Inflammatory macrophage treated with lipopolysaccharide for 4 hours (primary cell): ENCODE results near the gene IQSEC1.

Source experiments
- DNase-seq: peaks from one replicate; pipeline ENCODE4 v3.0.0-alpha.2; 2020

The IQSEC1 gene

GRCh38 chr3:12929801-12930200 is 143.4 kb downstream of the IQSEC1 start:
- no peak for DNase-seq

- DNase-seq = no peak
Measured at GRCh38 chr3:12926660-12927059, 146.6 kb downstream of the IQSEC1 start.

DNA sequence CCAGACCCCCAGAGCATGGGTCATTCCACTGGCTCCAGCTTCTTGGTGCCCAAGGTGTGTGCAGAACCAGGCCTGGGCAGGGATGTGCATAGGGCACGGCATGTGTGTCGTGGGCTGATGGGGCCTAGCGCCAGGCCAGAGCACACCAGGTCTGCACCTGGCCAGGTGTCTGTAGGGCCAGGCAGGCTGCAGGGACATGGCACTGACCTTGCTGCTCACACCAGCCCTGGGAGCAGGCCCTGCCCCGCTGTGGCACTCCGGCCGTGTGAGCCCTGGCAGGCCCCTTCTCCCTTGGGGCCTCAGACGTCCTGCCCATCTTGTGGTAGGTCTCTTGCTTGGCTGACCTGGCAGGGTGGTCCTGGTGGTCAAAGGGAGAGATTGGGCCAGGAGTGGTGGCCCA is 147.6 kb downstream of the IQSEC1 start:
- no peak for DNase-seq

DNA sequence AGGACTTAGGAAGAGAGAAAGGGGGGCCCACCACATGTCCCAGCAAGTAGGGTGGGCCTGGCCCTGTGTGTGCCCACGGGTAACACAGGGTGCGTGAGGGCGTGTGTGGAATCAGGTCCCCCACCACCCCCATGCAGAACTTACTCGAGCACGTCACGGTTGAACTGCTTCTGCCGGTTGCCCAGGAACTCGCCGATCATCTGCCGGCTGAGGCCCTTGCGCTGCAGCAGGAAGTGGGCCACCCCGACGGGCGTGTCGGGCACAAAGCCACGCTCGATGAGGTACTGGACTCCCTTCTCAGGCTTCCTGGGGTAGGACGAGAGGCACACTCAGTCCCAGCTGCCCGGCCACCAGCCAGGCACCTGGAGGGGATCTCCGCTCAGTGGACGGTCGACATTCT is 148.8 kb downstream of the IQSEC1 start:
- DNase-seq = no peak

GRCh38 chr3:12922881-12923431 is 150.3 kb downstream of the IQSEC1 start:
- no peak for DNase-seq

GRCh38 chr3:12922306-12922705 is 150.9 kb downstream of the IQSEC1 start:
- DNase-seq = no peak

- DNase-seq = no peak
Measured at GRCh38 chr3:12921736-12922135, 151.5 kb downstream of the IQSEC1 start.

GRCh38 chr3:12920967-12921366 is 152.3 kb downstream of the IQSEC1 start:
- DNase-seq = no peak

DNA sequence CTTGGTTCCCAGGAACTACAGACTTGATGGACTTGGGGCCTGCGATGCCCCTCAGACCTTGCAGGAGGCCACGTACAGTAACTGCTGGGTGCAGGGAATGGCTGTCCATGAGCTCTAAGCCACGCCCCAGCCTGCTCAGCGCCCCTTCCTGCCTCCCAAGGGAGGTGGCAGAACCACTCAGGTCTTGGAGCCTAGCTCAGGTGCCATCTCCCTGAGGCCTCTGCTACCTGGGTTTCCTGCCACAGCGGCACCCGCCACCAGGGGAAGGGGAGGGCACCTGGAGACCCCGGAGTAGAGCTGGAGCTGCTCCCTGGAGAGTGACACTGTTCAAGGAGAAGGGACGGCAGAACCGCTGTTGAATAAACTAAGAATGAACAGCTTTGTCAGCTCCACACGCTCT is 154.0 kb downstream of the IQSEC1 start:
- no peak for DNase-seq

DNA sequence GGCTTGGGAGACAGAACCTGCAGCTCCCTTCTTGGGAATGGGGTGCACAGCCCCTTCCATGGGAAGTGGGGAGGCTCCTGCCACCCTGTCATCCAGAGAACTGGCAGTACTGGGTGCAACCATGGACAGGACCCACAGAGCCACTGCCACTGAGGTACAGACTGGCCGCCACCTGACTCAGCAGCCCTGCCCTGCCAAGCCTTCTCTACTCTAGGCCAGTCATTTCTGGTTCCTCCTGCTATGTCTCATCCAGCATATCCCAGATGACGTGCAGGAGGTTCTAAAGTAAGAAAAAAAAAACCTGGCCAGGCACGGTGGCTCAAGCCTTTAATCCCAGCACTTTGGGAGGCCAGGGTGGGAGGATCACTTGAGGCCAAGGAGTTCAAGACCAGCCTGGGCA is 155.0 kb downstream of the IQSEC1 start:
- DNase-seq = no peak

- no peak for DNase-seq
Measured at GRCh38 chr3:12916159-12916558, 157.1 kb downstream of the IQSEC1 start.

- DNase-seq = no peak
Measured at GRCh38 chr3:12914088-12914487, 159.1 kb downstream of the IQSEC1 start.

DNA sequence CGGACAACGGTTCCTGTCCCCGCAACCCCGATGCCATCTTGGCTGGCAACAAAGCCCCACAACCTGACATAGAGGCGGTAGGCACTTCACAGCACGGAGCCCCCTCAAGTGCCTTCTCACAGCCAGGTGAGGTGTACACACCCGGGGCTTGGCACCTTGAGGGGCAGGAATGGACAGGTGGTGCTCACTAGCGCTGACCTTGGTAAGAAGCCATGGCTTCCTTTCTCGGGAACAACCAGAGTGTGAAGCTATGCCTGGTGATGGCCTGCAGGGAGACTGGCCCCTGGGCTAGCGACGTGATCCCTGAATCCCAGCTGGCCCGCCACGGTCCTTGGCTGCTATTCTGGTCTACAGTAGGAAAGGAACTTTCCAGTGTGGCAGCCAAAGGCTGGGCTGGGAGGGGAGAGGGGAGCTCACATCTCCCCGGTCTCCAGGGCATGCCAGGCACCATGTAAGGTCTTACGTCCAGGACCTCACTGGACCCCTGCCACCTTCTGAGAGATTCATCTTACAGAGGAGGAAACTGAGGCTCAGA is 161.3 kb downstream of the IQSEC1 start:
- no peak for DNase-seq

DNA sequence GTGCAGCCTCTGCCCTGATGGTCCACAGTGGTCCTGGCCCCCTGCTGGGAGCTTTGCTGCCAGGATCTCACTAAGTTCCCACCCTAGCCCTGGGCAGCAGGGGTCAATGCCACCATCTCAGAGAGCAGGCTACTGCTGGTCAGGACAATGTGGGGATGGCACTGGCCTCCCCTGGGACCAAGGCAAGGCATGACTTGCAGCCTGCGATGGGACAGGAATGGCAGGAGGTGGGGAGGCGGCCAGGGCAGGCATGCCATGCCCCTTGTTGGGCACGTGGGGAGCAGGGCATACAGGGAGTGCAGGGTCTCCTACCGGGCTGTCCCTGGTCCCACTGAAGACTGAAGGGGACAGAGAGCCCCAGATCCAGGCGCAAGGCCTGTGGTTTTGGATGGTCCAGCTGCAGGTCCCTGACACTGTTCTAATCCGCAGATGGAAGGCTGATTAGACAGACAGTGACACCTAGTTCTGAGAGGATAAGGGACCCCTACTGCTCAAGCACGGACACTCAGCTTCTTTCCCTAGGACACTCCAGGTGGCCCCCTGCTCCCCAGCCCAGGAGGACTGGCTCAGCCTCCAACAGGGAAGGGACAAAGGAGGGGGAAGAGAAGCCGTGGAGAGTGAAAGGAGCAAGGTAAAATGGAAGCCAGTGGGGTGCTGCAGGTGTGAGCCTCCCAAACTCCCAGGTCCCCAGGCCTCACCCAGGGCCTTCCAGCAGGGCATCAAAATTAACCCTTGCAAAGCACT is 162.7 kb downstream of the IQSEC1 start:
- no peak for DNase-seq

DNA sequence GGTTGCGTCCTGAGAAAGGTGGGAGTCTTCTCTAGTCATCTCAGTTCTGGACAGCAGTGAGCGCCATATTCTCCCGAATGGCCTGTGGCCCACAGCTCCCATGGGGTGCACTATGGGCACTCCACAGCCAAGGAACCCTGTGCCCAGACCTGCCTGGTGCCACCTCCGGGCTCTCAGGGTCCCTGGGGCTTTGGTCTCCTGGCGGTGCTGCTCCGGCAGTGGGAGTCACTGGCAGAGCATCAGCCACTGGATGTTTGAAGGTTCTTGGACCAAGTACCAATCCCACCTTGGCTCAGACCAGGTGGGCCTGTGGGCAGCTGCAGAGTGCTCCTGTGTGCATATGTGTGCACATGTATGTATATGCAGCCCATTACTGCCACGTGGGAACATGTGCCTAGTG is 163.5 kb downstream of the IQSEC1 start:
- no peak for DNase-seq

GRCh38 chr3:12908859-12909258 is 164.4 kb downstream of the IQSEC1 start:
- DNase-seq = no peak

DNA sequence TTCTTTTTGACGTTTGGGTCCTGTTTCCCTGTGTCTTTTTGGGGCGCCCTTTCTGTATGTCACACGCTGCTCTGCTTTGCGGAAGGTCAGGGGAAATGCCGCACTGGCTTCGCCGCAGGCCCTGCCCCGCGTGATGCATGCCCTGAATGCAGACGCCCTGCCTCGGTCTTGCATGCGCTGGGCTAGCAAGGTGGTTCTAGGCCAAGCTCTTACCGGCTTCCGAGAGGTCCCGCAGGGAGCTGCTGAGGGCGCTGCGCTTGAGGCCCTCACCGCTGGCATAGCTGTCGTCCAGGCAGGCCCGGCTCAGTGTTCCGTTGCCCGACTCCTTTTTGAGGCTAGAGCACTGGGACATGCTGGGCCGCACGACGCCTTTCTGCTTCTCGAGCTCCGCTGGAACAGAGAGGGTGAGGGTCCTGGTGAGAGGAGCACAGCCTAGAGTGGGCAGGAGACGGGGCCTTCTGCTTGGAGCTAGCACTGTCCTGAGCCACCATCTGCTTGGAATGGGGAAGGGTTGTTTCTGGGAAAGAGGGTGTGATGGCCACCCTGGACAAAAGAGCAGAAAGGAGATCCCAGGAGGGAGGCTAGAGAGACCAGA is 165.0 kb downstream of the IQSEC1 start:
- no peak for DNase-seq

GRCh38 chr3:12907729-12908128 is 165.5 kb downstream of the IQSEC1 start:
- no peak for DNase-seq

- no peak for DNase-seq
Measured at GRCh38 chr3:12907296-12907695, 165.9 kb downstream of the IQSEC1 start.

DNA sequence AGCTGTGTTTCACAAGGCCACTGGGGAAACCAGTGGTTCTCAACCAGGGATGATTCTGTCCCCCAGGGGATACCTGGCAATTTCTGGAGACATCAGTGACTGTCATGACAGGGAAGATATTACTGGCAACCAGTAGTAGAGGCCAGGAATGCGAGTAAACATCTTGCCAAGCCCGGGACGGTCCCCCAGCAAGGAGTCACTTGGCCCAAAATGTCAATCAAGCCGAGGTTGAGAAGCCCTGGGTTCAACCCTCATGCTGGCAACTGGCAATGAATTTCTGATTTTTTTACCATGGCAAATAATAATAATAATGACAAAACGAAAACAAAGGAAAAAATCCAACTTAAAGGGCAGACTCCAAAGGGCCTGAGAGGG is 166.3 kb downstream of the IQSEC1 start:
- DNase-seq = no peak

- DNase-seq = no peak
Measured at GRCh38 chr3:12906141-12906915, 166.9 kb downstream of the IQSEC1 start.

- DNase-seq = no peak
Measured at GRCh38 chr3:12905316-12906071, 167.7 kb downstream of the IQSEC1 start.

DNA sequence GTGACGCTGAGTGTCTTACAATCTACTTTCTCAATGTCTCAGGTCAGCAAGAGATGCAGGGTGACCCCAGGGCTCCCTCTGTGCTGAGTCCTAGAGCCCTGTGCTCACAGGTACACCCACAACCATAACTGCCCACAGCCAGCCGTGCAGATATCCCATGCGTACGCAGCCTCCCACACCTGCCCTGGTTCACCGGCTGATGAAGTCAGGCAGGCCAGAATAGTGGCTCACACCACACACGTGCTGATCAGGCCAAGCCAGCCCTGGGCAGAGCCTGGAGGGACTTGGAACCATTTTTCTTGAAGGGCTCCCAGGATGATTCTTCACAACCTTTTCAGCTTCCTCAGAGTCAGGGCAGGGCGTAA is 168.3 kb downstream of the IQSEC1 start:
- DNase-seq = no peak
